T-helper 2 cell treated with Interferon-gamma antibody and Interleukin-4, amounts not matched to agents 100 ng/mL and 5 ng/mL, for 36 hours (primary cell): ENCODE measurements around the gene ZBED3. TPM values are rescaled to one million over a fixed set of nuclear protein-coding genes. Genes with fewer than 3 reads are reported as not detected.

ENCODE experiments used
- intact Hi-C: fragments of 100-400 bp; cut with micrococcal nuclease; formaldehyde crosslinking; loops from one replicate; pipeline ENCODE4 v1.15.1; 2023
- total RNA-seq: library from RNA; stranded (reverse); gene quantifications from 2 replicates; pipeline ENCODE4 v1.2.3, GENCODE V29; 2022

Gene ZBED3
- total RNA-seq, 1 donor from 2014 or later, result 0.80 TPM

DNA sequence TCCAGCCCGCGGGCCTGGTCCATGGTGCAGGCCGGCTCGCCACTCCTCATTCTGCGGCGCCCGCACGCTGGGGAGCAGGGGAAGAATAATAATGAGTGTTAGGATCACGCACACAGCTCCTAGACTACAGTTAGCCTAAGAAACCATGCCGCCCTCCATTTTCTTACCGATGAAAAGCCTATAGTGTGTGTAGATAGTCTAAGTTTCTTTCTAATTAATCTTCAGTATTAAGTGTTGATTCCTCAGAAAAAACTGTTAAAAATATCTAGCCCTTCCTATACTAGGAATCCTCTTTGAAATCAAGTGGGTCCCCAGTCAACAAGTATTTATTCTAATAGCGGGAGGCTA, 9.3 kb downstream of the ZBED3 start:
- intact Hi-C loops, result loop anchor here (1.0 to 2.0 kb wide), 2 partner anchors 47 to 210 kb away; partner anchors contain the start of gene AGGF1

DNA sequence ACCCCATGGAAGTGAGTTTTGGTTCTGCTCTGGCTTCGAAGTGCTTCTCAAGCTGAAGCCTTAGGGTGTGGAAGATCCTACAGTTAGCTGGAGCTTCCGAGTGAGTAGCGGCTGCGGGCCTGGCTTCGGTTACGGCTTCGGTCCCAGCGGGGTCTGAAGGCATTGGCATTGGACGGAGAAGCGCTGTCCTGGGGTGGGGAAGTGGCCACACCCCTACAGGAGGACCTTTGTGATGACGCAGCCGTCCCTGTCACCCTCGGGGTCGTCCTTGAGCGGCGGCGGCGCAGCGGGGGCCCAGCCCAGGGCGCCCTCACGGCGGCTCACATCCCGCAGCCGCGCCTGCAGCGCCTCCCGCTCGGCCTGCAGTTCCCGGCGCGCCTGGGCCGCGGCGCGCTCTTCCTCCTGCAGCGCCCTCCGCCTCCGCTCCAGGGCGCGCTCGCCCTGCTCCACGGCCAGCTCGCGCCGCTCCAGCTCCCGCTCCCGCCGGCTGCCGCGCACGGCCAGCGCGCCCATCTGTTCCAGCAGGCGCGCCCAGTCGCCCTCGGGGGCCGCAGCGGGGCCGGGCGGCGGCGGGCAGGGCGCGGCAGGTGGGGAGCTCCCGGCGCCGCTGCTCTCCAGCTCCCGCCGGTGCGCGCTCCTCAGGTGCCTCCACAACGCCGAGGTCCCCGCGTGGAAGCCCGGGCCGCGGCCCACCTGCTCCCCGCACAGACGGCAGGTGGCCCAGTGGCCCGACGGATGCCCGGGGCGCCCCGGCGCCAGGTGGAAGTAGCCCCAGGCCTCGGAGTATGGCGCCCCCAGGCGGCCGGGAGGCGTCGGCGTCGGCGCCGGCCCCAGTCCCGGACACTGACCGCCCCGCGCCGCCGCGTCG, 9.9 kb downstream of the ZBED3 start:
- intact Hi-C loops, result loop anchor here (1.0 to 2.0 kb wide), 2 partner anchors 46 to 209 kb away; partner anchors contain the start of gene AGGF1

DNA sequence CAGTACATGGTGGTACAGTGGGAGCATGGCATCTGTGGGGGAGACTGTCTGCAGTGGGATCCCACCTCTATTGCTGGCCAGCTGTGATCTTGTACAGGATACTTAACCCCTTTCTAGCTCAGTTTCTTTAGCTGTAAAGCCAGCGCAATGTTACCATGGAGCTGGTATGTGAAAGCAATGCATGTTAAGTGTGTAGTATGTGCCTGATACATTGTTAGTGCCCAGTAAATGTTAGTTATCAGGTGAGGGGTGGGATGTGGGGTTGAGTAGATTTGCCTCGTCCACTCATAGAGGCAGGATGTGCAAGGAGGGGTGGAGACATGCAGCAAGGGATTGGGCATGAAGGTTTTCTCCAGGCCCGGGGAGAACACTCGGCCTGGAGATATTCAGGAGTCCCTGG, 12.3 kb downstream of the ZBED3 start:
- intact Hi-C loops, result no loop called here

DNA sequence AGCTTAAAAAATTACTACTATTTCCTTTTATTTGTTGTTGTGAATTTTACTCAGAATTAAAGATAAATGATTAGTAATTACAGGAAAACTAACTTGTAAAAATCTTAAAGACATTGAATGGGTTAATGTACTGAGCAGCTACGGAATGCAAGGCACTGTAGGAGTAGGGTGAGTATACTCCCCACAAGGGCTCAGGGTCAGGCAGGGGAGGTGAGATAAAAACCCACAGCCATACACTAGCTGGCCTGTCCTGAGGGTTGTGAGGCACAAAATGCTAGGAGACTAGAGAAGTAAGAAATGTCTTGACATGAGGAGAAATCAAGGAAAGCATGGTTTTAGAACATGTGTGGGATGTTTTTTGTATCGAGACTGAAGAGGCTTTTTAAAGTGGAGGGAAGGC, 13.4 kb downstream of the ZBED3 start:
- intact Hi-C loops, result no loop called here

DNA sequence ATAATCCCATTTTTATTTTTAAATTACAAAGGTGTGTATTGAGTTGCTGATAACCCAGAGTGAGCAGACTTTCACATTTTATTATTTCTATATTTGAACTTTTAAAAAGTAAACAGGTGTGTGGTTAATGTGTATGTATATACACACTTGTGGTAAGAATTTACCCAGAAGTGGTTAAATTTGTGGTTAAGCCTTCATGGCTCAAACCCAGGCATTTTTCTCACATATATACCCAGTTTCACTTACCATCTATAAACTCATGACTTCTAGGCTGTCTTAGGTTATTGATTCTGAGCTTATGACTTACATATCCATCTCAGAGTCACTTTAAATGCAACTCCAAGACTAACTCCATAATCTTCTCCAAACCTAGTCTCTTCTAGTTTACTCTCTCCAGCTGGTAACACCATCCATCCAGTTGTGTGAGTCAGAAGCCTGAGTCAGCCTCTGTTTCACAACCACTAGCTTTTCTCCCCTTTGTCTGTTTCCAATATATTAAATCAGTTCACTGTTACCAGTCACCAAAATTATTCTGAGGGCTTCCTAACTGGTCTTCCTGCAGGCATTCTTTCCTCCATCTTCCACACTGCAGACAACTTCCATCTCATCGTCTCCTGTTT, 20.2 kb downstream of the ZBED3 start:
- intact Hi-C loops, result no loop called here

DNA sequence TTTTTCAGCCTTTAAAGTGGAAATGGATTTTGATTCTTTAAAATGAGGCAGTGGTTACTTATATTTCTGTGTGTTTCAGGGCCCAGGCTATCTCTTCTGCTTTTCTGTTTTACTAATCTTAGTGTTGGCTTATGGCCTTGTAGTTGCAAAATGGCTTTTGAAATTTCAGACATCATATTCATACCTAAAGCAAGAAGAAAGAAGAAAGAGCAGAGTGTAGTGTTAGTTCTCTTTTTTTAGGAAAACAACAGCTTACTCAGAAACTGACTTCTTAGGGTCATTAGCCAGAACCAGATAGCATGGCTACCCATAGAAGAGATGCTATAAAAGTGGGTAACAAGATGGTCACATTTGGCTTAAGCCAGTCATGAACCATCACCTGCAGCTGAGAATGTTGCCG, 20.9 kb downstream of the ZBED3 start:
- intact Hi-C loops, result no loop called here

DNA sequence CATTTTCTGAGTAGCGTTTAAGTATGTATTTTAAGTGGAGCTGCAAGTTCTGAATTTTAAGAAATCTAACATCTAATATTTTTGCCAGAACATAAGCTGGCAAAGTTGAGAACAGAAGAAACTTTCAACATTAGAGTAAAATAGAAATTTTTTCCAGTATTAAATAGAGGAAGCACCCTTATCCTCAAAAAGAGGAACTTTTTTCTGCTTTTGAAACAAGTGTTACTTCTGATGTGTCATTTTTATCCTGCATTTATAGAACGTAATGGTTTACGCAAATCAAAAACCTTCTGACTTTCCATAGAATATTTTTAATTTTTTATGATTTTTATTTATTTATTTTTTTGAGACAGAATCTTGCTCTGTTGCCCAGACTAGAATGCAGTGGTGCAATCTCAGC, 21.8 kb downstream of the ZBED3 start:
- intact Hi-C loops, result no loop called here

DNA sequence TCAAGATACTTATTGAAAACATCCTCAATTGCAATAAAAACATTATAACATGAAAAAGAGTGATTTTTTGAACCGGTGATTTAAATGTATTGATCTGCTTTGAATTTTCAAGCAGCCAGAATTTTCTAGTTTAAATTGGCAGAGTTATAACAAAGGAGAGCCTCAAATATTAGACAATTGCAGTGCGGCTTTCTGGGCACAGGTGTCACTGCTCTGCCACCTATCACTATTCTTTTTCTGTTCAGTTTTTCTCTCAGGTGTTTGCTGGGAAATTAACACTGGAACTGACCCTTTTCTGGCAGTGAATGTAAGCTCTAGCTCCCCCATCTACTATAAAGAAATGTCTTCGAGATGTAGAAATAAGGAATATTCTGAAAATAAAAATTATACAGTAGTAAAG, 23.0 kb downstream of the ZBED3 start:
- intact Hi-C loops, result no loop called here

DNA sequence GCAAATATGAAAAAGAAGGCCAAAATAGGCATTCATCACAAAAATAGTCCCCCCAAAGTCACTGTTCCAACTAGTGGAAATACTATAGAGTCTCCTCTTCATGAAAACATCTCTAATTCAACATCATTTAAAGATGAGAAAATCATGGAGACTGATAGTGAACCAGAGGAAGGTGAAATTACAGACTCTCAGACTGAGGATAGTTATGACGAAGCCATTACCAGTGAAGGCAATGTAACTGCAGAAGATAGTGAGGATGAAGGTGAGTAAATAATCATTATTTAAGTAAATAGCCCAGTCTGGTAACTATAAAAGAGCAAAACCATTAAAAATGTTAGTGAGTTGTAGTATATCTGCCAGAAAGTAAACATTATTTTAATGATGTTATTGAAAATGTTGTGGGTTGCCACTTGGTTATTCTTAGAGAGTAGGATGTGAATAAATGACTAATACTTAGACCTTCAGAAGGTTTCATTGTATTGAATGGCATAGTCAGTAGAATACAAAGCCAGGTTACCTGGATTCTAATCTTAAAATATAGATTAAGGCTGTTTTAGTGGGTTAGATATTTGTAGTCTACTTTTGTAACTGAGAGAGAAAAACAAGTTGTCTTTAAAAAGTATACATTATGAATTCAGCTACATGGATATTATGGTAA, 40.5 kb downstream of the ZBED3 start:
- intact Hi-C loops, result no loop called here

DNA sequence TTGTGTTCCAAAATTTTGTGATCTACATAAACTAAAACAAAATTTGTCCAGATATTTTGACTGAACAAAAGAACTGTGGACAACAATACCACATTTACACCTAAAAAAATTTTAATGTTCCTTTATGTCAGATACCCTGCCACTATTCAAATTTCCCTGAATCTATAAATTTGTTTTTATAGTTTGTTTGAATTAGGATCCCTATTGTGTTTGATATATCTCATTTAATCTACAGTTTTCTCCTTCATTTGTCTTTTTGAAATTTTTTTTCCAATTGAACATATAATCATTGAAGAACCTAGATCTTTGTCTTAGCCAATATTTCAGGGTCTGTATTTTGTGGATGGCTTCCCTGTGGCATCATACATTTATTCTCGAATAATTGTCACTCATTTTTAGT, 51.1 kb downstream of the ZBED3 start:
- intact Hi-C loops, result no loop called here

DNA sequence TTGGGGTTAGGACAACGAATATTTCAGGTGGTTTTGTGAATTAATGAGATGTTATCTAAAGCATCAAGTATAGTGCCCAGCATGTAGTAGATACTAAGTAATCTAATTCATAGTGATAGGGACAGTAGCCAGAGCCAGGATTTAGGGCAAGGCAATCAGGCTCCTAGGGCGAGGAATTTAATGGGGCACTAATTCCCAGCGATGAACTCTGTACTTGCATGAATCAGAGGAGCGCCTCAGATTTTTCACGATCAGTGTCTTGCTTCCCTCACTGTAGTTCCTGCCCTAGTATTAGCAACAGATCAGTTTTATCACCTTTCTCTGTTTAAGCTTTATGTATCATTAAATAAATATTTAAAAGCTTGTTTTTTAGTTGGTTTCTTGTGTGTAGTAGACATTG, 53.7 kb downstream of the ZBED3 start:
- intact Hi-C loops, result loop anchor here (5.0 kb wide), 3 partner anchors 166 to 1521 kb away; partner anchors contain the start of genes CERT1, IQGAP2 and POLK

DNA sequence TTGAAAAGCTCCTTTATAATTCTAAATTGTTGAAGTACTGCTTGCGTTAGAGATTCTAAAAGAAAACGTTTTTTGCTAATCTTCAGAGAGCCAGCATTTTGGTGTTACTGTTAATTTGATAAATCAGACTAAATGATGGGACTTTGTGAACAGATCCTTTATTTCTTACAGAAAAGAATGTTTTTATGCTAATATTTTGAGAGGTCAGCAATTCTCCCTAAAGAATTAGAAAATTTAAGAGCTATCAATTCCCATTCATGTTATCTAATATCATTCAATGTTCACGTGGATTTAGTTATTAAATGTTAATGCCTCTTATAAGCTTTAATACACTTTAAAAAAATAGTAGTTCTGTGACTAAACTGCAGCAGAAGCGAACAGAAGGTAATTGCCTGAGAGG, 54.5 kb downstream of the ZBED3 start:
- intact Hi-C loops, result loop anchor here (5.0 kb wide), 3 partner anchors 165 to 1520 kb away; partner anchors contain the start of genes CERT1, IQGAP2 and POLK

DNA sequence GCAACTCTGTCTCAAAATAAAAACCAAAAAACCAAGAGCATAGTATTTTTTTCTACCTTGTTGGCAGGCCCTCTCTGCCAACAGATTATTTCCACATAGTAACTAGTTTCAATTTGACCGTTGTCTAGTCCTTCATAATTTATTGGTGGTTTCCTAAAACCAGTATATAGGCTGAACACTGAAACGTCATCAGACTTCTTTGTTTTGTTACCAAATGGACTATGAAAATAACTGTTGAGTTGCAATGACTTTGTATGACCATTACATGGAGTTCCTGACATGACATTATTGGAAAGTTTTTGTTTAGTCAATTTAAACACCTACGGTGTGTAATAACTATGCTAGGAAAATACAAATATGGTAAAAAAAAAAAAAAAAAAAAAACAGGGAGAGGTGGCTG, 55.2 kb downstream of the ZBED3 start:
- intact Hi-C loops, result loop anchor here (2.0 to 5.0 kb wide), 5 partner anchors 45 to 1520 kb away; partner anchors contain the start of genes CERT1, IQGAP2, POLK and SCAMP1

DNA sequence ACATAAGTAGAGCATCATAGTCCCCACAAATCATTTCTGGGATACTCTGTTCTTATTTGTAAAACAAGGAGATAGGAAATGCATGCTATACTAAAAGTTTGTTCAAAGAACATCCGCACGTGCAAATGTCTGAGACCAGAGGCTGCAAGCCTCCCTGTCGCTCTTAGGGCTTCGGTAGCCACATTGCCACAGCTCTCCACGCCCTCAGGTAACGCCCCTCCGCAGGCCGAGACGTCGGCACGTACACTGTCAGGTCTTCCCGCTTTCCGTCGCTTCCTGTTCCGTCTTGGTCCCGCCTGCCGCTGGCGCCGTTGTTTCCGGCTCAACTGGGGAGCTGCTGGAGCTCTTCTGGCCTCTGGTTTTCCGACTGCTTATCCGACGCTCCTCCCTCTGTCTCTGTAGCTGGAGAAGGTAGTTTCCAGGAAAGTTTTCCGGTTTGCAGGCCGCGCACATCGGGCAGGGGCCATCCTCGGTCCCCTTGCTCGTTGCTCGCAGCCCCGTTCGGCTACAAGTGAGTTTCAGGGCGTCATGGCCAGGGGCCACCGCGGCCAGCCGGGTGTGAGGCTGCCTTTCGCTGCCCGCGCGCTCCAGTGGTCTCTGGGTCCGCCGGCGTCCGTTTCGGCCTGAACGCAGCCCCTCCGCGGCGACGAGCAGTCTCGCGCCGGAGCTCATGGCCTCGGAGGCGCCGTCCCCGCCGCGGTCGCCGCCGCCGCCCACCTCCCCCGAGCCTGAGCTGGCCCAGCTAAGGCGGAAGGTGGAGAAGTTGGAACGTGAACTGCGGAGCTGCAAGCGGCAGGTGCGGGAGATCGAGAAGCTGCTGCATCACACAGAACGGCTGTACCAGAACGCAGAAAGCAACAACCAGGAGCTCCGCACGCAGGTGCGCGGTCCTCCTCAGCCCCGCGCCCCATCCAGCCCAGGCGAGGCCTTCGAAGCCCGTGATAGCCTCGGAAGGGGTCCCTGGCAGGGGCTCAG, 56.7 kb downstream of the ZBED3 start, which contains the start of gene AGGF1:
Gene AGGF1 (plus strand): TSS at position 308 of the 975 bp plus-strand sequence. CDS start 363 bp downstream, at position 671.
- intact Hi-C loops, result loop anchor here (1.0 to 5.0 kb wide), 6 partner anchors 46 to 1518 kb away; partner anchors contain the start of genes CERT1, IQGAP2, POLK and SCAMP1

DNA sequence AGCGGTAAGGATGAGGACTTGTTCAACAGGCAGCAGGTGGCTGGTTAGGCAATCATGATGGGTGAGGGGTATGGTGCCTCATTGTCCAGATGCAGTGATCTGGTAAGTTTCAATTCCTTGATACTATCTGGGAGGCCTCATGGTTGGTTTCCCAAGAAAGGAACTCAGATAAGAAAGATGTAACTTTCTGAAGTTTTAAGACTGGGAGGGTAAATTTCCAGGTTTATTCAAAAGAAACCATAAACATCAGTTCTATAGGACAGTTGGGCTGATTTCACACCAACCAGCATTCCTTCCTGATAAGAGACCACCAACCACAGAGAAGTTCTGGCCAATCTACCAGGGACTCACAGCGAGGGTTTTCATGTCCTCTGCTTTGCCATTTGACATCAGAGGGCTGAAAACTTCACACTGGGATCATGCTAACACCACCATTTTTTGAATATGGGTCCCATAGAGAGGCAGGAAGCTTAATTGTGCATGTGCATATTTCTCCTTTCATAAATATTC, 57.7 kb downstream of the ZBED3 start:
- intact Hi-C loops, result no loop called here

DNA sequence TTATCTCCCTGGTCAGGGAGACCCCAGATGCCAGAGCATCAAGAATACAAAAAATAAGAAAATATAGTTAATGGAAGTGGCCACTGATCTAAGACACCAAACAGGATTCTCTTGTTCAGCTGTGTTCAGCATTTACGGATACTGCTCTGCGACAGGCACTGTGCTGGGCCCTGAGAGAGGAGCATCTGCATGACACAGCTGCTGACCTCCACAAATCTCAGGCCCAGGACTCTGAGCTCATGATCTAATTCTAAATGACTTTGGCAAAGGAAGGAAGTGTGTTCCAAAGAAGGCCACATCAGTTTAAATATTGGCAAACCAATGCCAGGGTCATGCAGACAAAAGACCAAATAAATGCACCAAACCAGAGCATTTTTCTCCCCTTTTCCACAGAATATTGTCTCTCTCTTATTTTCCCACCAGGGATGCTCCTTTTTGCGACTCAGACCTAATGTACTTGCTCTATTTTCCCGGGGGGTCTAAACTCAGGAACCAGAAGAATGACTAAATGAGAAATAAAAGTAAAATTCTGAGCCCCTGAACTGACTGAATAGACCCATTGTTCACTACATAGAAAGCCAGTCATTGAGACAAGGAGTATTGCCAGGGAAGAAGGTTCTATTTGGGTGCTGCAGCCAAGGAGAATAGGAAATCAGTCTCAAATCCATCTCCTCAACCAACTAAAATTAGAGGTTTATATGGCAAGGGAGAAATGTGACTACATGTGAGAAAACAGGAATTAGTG, 58.3 kb downstream of the ZBED3 start:
- intact Hi-C loops, result no loop called here

DNA sequence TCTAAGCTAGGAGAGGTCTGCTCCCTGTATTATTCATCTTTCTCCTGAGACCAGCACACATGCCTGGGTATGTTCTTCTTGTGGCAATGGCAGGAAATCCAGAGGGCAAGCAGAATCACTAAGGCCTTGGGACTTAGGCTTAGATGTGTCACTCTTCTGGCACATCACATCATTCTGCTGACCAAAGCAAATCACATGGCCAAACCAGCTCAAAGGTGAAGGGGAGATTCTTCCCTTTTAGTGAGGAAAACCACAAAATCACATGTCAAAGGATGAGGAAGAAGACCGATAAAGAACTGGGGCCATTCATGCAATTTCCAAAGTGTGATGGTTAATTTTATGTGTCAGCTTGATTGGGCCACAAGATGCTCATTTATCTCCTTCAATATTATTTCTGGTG, 62.6 kb downstream of the ZBED3 start:
- intact Hi-C loops, result no loop called here

DNA sequence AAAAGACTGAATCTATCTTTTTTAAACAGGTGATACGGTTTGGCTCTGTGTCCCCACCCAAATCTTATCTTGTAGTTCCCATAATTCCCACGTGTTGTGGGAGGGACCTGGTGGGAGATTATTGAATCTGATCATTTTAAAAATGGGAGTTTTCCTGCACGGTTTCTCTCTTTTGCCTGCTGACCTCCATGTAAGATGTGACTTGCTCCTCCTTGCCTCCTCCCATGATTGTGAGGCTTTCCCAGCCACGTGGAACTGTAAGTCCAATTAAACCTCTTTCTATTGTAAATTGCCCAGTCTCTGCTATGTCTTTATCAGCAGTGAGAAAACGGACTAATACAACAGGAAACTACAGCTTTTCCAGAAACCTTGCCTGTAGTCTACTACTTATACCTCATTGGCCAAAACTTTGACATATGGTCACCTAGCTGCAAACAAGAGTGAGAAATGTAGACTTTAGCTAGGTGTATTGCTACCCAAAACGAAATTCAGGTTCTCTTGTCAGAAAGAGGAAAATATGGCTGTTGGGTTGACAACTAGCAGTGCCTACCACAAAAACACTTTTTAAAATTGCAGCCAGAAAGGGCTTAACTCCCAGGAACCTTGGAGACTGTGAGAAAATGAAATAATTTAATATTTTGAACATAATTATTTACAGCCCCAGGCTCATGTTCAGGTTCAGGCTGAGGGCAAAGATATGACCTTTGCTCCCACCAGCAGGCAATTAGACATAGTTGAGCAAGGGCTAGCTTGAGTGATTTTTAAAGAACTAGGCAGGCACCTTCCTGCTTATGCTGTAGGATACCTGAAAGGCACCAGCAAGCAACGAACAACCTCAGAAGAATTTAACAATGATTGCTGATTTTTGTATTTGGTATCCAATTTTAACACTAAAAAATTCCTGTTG, 64.3 kb downstream of the ZBED3 start:
- intact Hi-C loops, result no loop called here
